Transverse colon (tissue), 4 donors: ENCODE data around the gene FBXL13. TPM values are rescaled to one million over a fixed set of nuclear protein-coding genes. Genes with fewer than 3 reads are reported as not detected.
"Not testable (repeated sequence)": the region's sequence is repeated elsewhere in the genome, so short reads cannot be mapped to it uniquely, and the experiment has no call there.

Source experiments
- DNase-seq: peaks from one replicate; pipeline ENCODE4 v3.0.0-alpha.2; 2019
- H3K27ac ChIP-seq, 4 donors: fragments of 200-600 bp; sonication (generic); 2 replicates each; pipeline ENCODE4 v1.5.1; 2016 to 2018; ENCODE audit warnings: inconsistent platforms in 4 of 4
- H3K27me3 ChIP-seq: fragments of 200-600 bp; sonication (generic); 2 replicates; pipeline ENCODE4 v1.5.1; 2017; ENCODE audit warnings: inconsistent platforms
- H3K36me3 ChIP-seq, 4 donors: fragments of 200-600 bp; sonication (generic); 2 replicates each; pipeline ENCODE4 v1.5.1; 2017 to 2019; ENCODE audit warnings: inconsistent platforms in 4 of 4
- H3K4me1 ChIP-seq, 4 donors: fragments of 200-600 bp; sonication (generic); 2 replicates each; pipeline ENCODE4 v1.5.1; 2017 to 2020; ENCODE audit warnings: inconsistent platforms in 4 of 4
- H3K4me3 ChIP-seq, 4 donors: fragments of 200-600 bp; sonication (generic); 1 replicate in 1 of 4; 2 replicates in 3 of 4; pipeline versions ENCODE4 v1.5.1 to v1.6.1; 2017 to 2019; ENCODE audit warnings: inconsistent platforms in 4 of 4
- H3K9me3 ChIP-seq, 2 donors: fragments of 200-600 bp; sonication (generic); 2 replicates each; pipeline ENCODE4 v1.5.1; 2017 to 2019; ENCODE audit warnings: inconsistent platforms in 2 of 2
- EP300 ChIP-seq: sonication (generic); formaldehyde crosslinking; IDR thresholded peaks from one replicate; pipeline ENCODE4 v1.6.1; 2017; ENCODE audit warnings: antibody characterized with exemption, low read depth
- POLR2A ChIP-seq: fragments of 450-650 bp; IDR thresholded peaks from one replicate; pipeline ENCODE4 v1.6.1; 2016; ENCODE audit warnings: antibody characterized with exemption, mild to moderate bottlenecking, moderate library complexity
- POLR2AphosphoS5 ChIP-seq, 3 donors: sonication (generic); formaldehyde crosslinking; IDR thresholded peaks; one replicate each; pipeline ENCODE4 v1.6.1; 2016; ENCODE audit warnings: antibody characterized with exemption in 3 of 3
- WGBS, 2 donors: methylation state at CpG; one replicate each; pipeline ENCODE4 v1.1.5; 2018; ENCODE audit warnings: low coverage in 1 of 2; 5-methylcytosine and 5-hydroxymethylcytosine counted together
- in situ Hi-C, 4 donors: fragments of 200-750 bp; cut with MboI; loops; one replicate each; pipeline versions ENCODE4 v1.15.0 to v1.15.1; 2017; ENCODE audit warnings: low sequenced_read_pairs in 3 of 4, low pct_ligation_motif_present in 1 of 4, low pct_unique_long_range_greater_than_20kb in 1 of 4
- intact Hi-C: fragments of 100-400 bp; cut with DNase I; formaldehyde crosslinking; loops from one replicate; pipeline ENCODE4 v1.15.1; 2023; ENCODE audit warnings: low total_unique reads
- total RNA-seq, 4 donors: library from RNA; depleted of rRNA; stranded (reverse); fragments of >200 nt; gene quantifications; one replicate each; pipeline ENCODE4 v1.1.0, GENCODE V29; 2016
- TF ChIP-seq, protein P1 (sequence below), 5 experiments: fragments of 200-600 bp in 3 of 5; fragments of 450-650 bp in 2 of 5; sonication (generic) in 3 of 5; IDR thresholded peaks; 1 replicate in 2 of 5; 2 replicates in 3 of 5; pipeline ENCODE4 v1.5.1; 2016 to 2017; ENCODE audit warnings: antibody characterized with exemption in 5 of 5, inconsistent platforms in 3 of 5, mild to moderate bottlenecking in 2 of 5, moderate library complexity in 1 of 5

The FBXL13 gene
- total RNA-seq, 4 donors from 2014 or later = 0.96 to 6.8 (median 1.9) TPM; not detected in 1

- H3K4me3 ChIP-seq = no peak overlapping the region
- in situ Hi-C loops = no loop called here
- no peaks in the 10 kb centered on the region for H3K9me3 ChIP-seq
- WGBS, 2 donors = 68 to 83% methylated on average over 6 of the region's 6 CpGs
- H3K27ac ChIP-seq = no peak overlapping the region
- H3K36me3 ChIP-seq = no peaks in the 10 kb centered on the region
- H3K27me3 ChIP-seq = no peaks in the 10 kb centered on the region
- intact Hi-C loops = no loop called here
- TF ChIP-seq EP300 (no peak), POLR2AphosphoS5 (IDR thresholded peaks at IDR 0.05) (no peak), POLR2A (no peak)
- no peak for DNase-seq
- no peaks in the 10 kb centered on the region for H3K4me1 ChIP-seq
These were observed 96.3 kb downstream of the FBXL13 start for GRCh38 chr7:102978284-102978683.

- WGBS, 2 donors = 86% methylated on average over 4 of the region's 4 CpGs; no CpG with 5 or more reads in 1 of the 2 donors
- H3K9me3 ChIP-seq, intact Hi-C loops, in situ Hi-C loops, H3K36me3 ChIP-seq, DNase-seq, H3K27ac ChIP-seq, H3K4me3 ChIP-seq, H3K27me3 ChIP-seq, H3K4me1 ChIP-seq: not testable (repeated sequence)
These were observed 97.0 kb downstream of the FBXL13 start for GRCh38 chr7:102977586-102977985.

- intact Hi-C loops = no loop called here
- Histone ChIP-seq H3K4me1 (no peaks in the 10 kb centered on the region), H3K36me3 (no peaks in the 10 kb centered on the region), H3K4me3 (no peak overlapping the region), H3K27ac (no peak overlapping the region), H3K9me3 (no peaks in the 10 kb centered on the region), H3K27me3 (no peaks in the 10 kb centered on the region)
- WGBS, 2 donors = 91 to 94% methylated on average over 8 of the region's 8 CpGs
- in situ Hi-C loops = no loop called here
- TF ChIP-seq, protein P1, sequence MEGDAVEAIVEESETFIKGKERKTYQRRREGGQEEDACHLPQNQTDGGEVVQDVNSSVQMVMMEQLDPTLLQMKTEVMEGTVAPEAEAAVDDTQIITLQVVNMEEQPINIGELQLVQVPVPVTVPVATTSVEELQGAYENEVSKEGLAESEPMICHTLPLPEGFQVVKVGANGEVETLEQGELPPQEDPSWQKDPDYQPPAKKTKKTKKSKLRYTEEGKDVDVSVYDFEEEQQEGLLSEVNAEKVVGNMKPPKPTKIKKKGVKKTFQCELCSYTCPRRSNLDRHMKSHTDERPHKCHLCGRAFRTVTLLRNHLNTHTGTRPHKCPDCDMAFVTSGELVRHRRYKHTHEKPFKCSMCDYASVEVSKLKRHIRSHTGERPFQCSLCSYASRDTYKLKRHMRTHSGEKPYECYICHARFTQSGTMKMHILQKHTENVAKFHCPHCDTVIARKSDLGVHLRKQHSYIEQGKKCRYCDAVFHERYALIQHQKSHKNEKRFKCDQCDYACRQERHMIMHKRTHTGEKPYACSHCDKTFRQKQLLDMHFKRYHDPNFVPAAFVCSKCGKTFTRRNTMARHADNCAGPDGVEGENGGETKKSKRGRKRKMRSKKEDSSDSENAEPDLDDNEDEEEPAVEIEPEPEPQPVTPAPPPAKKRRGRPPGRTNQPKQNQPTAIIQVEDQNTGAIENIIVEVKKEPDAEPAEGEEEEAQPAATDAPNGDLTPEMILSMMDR (IDR thresholded peaks at IDR 0.05) = no peak
- no peak for DNase-seq
These were observed 98.1 kb downstream of the FBXL13 start for GRCh38 chr7:102976493-102976892.

GRCh38 chr7:102975854-102976253 is 98.7 kb downstream of the FBXL13 start:
- Histone ChIP-seq H3K27me3 (no peaks in the 10 kb centered on the region), H3K27ac (no peak overlapping the region), H3K36me3 (no peaks in the 10 kb centered on the region), H3K4me1 (no peaks in the 10 kb centered on the region), H3K9me3 (no peaks in the 10 kb centered on the region), H3K4me3 (no peak overlapping the region)
- TF ChIP-seq POLR2A (no peak), EP300 (no peak), POLR2AphosphoS5 (IDR thresholded peaks at IDR 0.05) (no peak)
- TF ChIP-seq, protein P1 (IDR thresholded peaks at IDR 0.05) = no peak
- 84% methylated on average over 8 of the region's 8 CpGs; no CpG with 5 or more reads in 1 of the 2 donors for WGBS, 2 donors
- intact Hi-C loops (no loop called here), in situ Hi-C loops (no loop called here)
- DNase-seq = no peak

DNA sequence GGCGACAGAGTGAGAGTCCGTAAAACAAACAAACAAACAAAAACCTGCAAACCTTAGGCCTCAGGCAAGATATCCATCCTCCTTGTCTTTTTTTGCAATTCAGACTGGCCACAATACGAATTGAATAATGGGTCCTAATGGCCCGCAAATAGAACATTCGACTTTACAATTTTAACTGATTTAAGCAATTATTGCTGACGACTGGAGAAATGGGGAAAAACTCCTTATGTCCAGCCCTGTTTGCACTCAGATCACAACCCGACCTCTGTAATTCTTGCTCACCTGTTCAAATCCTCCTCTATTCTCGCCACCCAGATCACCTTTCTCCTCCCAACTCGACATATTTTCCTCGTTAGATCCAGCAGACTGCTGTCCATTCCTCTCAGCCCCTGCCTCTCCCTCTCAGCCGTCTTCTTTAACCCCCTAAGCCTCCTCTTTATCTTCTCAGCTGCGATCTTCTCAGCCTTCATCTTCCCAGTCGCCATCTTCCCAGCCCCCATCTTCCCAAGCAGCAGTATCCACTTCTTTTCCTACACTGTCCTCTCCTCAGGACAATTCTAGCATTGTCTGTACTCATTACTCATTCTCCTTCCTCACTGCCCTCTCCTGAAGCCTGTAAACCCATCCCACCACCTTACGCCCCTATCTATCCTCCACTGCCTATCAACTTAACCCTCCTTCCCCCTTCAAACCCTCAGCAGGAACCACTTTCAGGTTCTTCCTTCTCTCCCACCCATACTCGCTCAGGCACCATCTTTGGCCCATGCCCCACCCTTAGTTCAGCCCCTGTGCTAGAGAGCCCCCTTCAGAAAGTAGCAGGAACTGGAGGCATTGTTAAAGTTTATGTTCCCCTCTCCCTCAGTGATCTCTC is 100.0 kb downstream of the FBXL13 start:
- H3K27me3 ChIP-seq = no peaks in the 10 kb centered on the region
- 76 to 86% methylated on average over 5 to 15 of the region's 15 CpGs for WGBS, 2 donors
- DNase-seq = no peak
- H3K4me1 ChIP-seq = no peaks in the 10 kb centered on the region
- in situ Hi-C loops = no loop called here
- no peaks in the 10 kb centered on the region for H3K36me3 ChIP-seq
- no peak overlapping the region for H3K27ac ChIP-seq
- intact Hi-C loops = no loop called here
- TF ChIP-seq EP300 (no peak), POLR2AphosphoS5 (IDR thresholded peaks at IDR 0.05) (no peak)
- no peak overlapping the region for H3K4me3 ChIP-seq
- no peaks in the 10 kb centered on the region for H3K9me3 ChIP-seq
